K562 (cell line): ENCODE results near the gene UBN2. TPM values are rescaled to one million over a fixed set of nuclear protein-coding genes. Genes with fewer than 3 reads are reported as not detected.
A peak's percentile ranks its signal among the peaks of the same experiment; 100 is the strongest.

Experiments used
- ATF1 ChIP-seq, 2 experiments: fragments of 450-650 bp in 1 of 2; IDR thresholded peaks; 2 replicates each; pipeline ENCODE4 v1.6.1; 2016; ENCODE audit warnings: missing compliant biosample characterization in 1 of 2, missing genetic modification characterization in 1 of 2
- ATF2 ChIP-seq: sonication (generic); formaldehyde crosslinking; IDR thresholded peaks from 2 replicates; pipeline ENCODE4 v1.8.1; 2022; ENCODE audit warnings: missing genetic modification reagents
- DDX20 ChIP-seq: fragments of 450-650 bp; IDR thresholded peaks from 2 replicates; pipeline ENCODE4 v1.6.1; 2016; ENCODE audit warnings: missing genetic modification characterization, low read depth, mild to moderate bottlenecking, missing compliant biosample characterization, moderate library complexity
- HNRNPUL1 ChIP-seq: fragments of 200-400 bp; formaldehyde crosslinking; IDR thresholded peaks from 2 replicates; pipeline ENCODE4 v1.6.1; 2017; ENCODE audit warnings: low read length
- MCM2 ChIP-seq: fragments of 450-650 bp; IDR thresholded peaks from 2 replicates; pipeline ENCODE4 v1.6.1; 2017; ENCODE audit warnings: low read depth, mild to moderate bottlenecking
- MYBL2 ChIP-seq, 2 experiments: fragments of 450-650 bp in 1 of 2; sonication (generic) in 1 of 2; formaldehyde crosslinking in 1 of 2; IDR thresholded peaks; 2 replicates each; pipeline versions ENCODE4 v1.6.1 to v1.8.1; 2017 to 2022; ENCODE audit warnings: borderline replicate concordance in 1 of 2, inconsistent platforms in 1 of 2, low read depth in 1 of 2, mild to moderate bottlenecking in 1 of 2, missing genetic modification reagents in 1 of 2, moderate library complexity in 1 of 2
- SNIP1 ChIP-seq: fragments of 450-650 bp; IDR thresholded peaks from 2 replicates; pipeline ENCODE4 v1.7.1; 2017; ENCODE audit warnings: low read depth, mild to moderate bottlenecking
- TCF3 ChIP-seq: sonication (generic); formaldehyde crosslinking; IDR thresholded peaks from 2 replicates; pipeline ENCODE4 v1.4.0; 2020; ENCODE audit warnings: mild to moderate bottlenecking, missing genetic modification reagents
- ZBTB1 ChIP-seq: sonication (generic); formaldehyde crosslinking; IDR thresholded peaks from 2 replicates; pipeline ENCODE4 v1.8.1; 2023; ENCODE audit warnings: missing genetic modification reagents, low read depth, mild to moderate bottlenecking, borderline replicate concordance
- ZNF431 ChIP-seq: sonication (generic); formaldehyde crosslinking; IDR thresholded peaks from 2 replicates; pipeline ENCODE4 v1.8.0; 2022; ENCODE audit warnings: mild to moderate bottlenecking, missing genetic modification reagents
- polyA plus RNA-seq, 8 experiments: library from polyadenylated mRNA; depleted of rRNA in 4 of 8; stranded (reverse) in 5 of 8; unstranded in 3 of 8; fragments of >200 nt; fragmentation: Nextera tagmentation in 2 of 8; fragmentation: Illumina TruSeq in 1 of 8; extraction: Ambion mirVana in 2 of 8; extraction: Trizol in 1 of 8; gene quantifications; 2 replicates each; pipeline versions ENCODE4 v1.2.1 to v1.2.3, GENCODE V29; 2011 to 2014; ENCODE audit warnings: inconsistent platforms in 1 of 8, missing spikeins in 1 of 8
- total RNA-seq, 7 experiments: library from RNA; depleted of rRNA in 6 of 7; stranded (reverse); fragments of >200 nt in 6 of 7; fragmentation: Illumina TruSeq in 2 of 7; extraction: Trizol in 2 of 7; gene quantifications; 2 replicates each; pipeline versions ENCODE4 v1.2.1 to v1.2.3, GENCODE V29; 2011 to 2021; ENCODE audit warnings: low replicate concordance in 1 of 7
- TF ChIP-seq, protein P1 (sequence below), 2 experiments: fragments of 150-350 bp in 1 of 2; IDR thresholded peaks; 2 replicates each; pipeline ENCODE4 v1.6.1; 2012 to 2016; ENCODE audit warnings: low read depth in 2 of 2, low read length in 2 of 2, mild to moderate bottlenecking in 1 of 2, moderate library complexity in 1 of 2
- TF ChIP-seq, protein P2 (sequence below), 2 experiments: fragments of 450-650 bp; IDR thresholded peaks; 2 replicates each; pipeline ENCODE4 v1.6.1; 2016
- TF ChIP-seq, protein P3 (sequence below), 2 experiments: fragments of 450-650 bp; conservative IDR thresholded peaks; 2 replicates each; pipeline ENCODE4 v1.6.1; 2017; ENCODE audit warnings: mild to moderate bottlenecking in 2 of 2, moderate library complexity in 2 of 2
- TF ChIP-seq, protein P4 (sequence below): sonication (generic); formaldehyde crosslinking; IDR thresholded peaks from 2 replicates; pipeline ENCODE4 v1.9.0; 2022; ENCODE audit warnings: mild to moderate bottlenecking, missing genetic modification reagents

UBN2 gene
- total and polyA plus RNA-seq, 9 of the 15 experiments (the other 6 are each of a cell fraction or from before 2014, with no cell fraction given) = 1.2 to 19.5 (median 9.9) TPM

DNA sequence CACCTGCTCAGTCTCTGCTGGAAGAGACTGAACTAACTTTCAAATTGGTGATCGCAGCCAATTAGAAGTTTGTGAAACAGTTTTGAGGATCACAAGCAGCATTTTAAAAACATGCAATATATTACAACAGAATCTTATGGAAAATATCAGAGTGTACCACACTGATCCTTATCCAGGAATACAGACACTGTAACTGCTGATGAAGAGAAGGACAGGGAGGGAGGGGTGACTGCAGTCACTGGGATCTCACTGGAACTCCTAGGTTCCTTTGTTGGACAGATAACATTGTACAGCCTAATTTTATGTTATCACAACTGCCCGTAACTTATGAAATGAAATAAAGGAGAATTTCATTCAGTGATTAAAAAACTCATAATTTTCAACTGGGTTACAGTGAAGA is 6.8 kb upstream of the UBN2 start (continued):
- TF ChIP-seq ATF1 (CRISPR knock-in tag; IDR thresholded peaks at IDR 0.05) (no peak), ATF1 (tag; IDR thresholded peaks at IDR 0.05) (no peak), ZBTB1 (CRISPR knock-in tag) (no peak), MCM2 (no peak), SNIP1 (no peak), ATF2 (no peak), TCF3 (CRISPR knock-in tag) (peak; percentile 36; the same call in 1 of the 2 replicates), ZNF431 (CRISPR knock-in tag) (no peak), MYBL2 (IDR thresholded peaks at IDR 0.05; ENCODE audit: low read depth) (no peak), MYBL2 (CRISPR knock-in tag; IDR thresholded peaks at IDR 0.05; ENCODE audit: borderline replicate concordance) (no peak), HNRNPUL1 (no peak), DDX20 (no peak)
- TF ChIP-seq, protein P1, sequence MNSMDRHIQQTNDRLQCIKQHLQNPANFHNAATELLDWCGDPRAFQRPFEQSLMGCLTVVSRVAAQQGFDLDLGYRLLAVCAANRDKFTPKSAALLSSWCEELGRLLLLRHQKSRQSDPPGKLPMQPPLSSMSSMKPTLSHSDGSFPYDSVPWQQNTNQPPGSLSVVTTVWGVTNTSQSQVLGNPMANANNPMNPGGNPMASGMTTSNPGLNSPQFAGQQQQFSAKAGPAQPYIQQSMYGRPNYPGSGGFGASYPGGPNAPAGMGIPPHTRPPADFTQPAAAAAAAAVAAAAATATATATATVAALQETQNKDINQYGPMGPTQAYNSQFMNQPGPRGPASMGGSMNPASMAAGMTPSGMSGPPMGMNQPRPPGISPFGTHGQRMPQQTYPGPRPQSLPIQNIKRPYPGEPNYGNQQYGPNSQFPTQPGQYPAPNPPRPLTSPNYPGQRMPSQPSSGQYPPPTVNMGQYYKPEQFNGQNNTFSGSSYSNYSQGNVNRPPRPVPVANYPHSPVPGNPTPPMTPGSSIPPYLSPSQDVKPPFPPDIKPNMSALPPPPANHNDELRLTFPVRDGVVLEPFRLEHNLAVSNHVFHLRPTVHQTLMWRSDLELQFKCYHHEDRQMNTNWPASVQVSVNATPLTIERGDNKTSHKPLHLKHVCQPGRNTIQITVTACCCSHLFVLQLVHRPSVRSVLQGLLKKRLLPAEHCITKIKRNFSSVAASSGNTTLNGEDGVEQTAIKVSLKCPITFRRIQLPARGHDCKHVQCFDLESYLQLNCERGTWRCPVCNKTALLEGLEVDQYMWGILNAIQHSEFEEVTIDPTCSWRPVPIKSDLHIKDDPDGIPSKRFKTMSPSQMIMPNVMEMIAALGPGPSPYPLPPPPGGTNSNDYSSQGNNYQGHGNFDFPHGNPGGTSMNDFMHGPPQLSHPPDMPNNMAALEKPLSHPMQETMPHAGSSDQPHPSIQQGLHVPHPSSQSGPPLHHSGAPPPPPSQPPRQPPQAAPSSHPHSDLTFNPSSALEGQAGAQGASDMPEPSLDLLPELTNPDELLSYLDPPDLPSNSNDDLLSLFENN (IDR thresholded peaks at IDR 0.05; ENCODE audit: low read depth in 2 of 2, low read length in 2 of 2) = no peak
- TF ChIP-seq, protein P2, sequence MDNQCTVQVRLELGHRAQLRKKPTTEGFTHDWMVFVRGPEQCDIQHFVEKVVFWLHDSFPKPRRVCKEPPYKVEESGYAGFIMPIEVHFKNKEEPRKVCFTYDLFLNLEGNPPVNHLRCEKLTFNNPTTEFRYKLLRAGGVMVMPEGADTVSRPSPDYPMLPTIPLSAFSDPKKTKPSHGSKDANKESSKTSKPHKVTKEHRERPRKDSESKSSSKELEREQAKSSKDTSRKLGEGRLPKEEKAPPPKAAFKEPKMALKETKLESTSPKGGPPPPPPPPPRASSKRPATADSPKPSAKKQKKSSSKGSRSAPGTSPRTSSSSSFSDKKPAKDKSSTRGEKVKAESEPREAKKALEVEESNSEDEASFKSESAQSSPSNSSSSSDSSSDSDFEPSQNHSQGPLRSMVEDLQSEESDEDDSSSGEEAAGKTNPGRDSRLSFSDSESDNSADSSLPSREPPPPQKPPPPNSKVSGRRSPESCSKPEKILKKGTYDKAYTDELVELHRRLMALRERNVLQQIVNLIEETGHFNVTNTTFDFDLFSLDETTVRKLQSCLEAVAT (IDR thresholded peaks at IDR 0.05) = no peak
- TF ChIP-seq, protein P3, sequence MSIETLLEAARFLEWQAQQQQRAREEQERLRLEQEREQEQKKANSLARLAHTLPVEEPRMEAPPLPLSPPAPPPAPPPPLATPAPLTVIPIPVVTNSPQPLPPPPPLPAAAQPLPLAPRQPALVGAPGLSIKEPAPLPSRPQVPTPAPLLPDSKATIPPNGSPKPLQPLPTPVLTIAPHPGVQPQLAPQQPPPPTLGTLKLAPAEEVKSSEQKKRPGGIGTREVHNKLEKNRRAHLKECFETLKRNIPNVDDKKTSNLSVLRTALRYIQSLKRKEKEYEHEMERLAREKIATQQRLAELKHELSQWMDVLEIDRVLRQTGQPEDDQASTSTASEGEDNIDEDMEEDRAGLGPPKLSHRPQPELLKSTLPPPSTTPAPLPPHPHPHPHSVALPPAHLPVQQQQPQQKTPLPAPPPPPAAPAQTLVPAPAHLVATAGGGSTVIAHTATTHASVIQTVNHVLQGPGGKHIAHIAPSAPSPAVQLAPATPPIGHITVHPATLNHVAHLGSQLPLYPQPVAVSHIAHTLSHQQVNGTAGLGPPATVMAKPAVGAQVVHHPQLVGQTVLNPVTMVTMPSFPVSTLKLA (conservative IDR thresholded peaks at IDR 0.05) = no peak
- TF ChIP-seq, protein P4, sequence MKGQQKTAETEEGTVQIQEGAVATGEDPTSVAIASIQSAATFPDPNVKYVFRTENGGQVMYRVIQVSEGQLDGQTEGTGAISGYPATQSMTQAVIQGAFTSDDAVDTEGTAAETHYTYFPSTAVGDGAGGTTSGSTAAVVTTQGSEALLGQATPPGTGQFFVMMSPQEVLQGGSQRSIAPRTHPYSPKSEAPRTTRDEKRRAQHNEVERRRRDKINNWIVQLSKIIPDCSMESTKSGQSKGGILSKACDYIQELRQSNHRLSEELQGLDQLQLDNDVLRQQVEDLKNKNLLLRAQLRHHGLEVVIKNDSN (CRISPR knock-in tag) = no peak
